NCI-H510A treated with DMSO at 0.1 percent for 48 hours (cell line): ENCODE results near the gene GUCY2D.
"Not testable (repeated sequence)": the region's sequence is repeated elsewhere in the genome, so short reads cannot be mapped to it uniquely, and the experiment has no call there.

ENCODE experiments used
- DNase-seq: peaks from one replicate; lab custom pipeline; 2025; lab: John Stamatoyannopoulos, UW

GUCY2D gene

DNA sequence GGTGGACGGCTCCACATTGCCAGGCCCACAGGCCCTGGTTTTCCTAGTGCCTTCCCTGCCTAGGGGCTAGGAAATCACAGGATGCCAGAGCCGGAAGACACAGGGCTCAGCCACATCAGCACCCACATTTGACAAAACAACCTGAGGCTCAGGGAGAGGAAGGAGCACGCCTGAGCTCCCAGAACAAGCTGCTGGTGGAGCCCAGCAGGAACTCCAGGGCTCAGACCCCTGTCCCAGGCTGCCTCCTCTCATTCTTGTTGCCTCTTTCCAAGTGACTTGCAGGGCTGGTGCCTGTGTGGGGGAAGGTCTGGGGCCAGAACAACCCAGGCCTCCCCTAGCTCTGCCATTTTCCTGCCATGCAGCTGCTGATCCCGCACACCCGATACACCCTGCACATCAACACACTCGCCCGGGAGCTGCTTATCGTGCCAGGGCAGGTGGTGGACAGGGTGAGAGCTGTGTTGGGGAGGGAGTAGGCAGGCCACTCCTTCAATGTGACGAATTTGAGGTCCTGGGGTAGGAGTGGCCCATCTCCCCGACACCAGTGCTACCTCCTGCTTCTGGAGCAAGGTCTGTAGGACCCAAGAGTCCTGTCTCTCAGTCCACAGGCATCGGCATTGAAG lies 44.0 kb downstream of the GUCY2D start:
- no peak for DNase-seq

DNA sequence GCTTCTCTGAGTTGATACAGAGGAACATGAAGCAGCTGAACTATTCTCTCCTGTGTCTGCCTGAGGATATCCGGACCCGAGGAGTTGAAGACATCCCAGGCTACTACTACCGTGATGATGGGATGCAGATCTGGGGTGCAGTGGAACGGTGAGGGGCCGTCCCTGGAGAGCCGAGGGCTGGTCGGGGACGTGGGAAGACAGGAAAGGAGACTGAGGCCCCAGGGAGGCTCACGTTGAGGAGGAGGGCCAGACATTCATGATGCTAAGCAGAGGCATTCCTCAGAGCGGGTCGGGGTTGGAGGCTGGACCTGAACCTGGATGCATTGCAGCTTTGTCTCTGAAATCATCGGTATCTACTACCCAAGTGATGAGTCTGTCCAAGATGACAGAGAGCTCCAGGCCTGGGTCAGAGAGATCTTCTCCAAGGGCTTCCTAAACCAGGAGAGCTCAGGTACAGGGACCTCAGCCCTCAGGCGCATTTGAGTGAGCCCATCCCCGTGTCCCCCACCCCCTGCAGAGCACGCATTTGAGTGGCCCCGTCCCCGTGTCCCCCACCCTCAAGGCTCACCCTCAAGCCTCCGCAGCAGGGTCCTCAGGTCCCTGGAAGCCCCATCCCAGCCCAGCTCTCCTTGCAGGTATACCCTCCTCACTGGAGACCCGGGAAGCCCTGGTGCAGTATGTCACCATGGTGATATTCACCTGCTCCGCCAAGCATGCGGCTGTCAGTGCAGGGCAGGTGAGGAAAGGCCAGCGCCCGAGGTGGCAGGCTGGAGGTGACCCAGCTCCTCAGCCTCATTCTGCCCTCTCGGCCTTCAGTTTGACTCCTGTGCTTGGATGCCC lies 44.7 kb downstream of the GUCY2D start:
- DNase-seq: no peak

- DNase-seq: no peak
Observed at GRCh38 chr17:8047769-8048110, 45.3 kb downstream of the GUCY2D start.

DNA sequence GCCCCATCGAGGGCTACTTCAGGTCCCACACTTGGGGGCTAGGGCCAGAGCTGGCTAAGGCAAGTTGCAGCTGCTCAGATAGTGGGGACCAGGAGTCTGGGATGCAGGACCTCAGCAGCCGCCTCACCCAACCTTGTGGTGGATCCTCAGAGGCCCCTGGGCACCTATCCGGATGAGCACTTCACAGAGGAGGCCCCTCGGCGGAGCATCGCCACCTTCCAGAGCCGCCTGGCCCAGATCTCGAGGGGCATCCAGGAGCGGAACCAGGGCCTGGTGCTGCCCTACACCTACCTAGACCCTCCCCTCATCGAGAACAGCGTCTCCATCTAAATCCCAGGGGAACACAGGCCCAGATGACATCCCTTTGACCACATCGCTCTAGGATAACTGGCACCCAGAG lies 45.8 kb downstream of the GUCY2D start:
- DNase-seq: no peak

DNA sequence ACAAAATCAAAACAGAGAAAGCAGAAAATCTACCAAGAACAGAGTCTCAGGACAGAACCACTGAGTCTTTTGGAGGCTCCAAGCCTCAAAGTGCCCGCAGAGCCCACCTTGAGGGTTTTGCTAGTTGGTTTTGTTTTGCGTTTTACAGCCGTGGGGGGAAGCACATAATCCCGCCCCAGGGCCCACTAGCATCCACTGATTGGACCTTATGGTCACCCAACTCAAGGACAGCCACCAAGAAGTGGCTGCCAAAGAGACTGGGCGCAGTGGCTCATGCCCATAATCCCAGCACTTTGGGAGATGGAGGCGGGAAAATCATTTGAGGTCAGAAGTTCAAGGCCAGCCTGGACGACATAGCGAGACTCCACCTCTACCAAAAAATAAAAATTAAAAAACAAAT lies 46.3 kb downstream of the GUCY2D start:
- DNase-seq: no peak

DNA sequence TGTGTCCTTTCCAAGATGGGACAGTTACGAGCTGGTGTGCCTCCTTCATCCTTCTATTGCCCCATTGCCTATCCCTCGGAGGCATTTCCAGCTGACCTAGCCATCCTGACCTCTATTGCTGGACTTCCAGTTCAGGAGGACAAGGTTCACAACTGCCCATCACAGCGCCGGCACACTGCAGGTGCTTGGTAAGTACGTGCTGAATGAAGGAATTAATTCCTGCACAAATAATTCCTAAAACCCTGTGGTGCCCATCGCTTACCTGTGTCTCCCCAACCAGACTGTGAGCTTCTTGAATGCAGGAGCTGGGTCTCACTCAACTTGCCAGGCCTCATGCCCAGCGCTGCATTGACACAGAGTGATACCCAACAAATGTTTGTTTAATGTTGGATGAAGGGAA lies 49.4 kb downstream of the GUCY2D start:
- no peak for DNase-seq

DNA sequence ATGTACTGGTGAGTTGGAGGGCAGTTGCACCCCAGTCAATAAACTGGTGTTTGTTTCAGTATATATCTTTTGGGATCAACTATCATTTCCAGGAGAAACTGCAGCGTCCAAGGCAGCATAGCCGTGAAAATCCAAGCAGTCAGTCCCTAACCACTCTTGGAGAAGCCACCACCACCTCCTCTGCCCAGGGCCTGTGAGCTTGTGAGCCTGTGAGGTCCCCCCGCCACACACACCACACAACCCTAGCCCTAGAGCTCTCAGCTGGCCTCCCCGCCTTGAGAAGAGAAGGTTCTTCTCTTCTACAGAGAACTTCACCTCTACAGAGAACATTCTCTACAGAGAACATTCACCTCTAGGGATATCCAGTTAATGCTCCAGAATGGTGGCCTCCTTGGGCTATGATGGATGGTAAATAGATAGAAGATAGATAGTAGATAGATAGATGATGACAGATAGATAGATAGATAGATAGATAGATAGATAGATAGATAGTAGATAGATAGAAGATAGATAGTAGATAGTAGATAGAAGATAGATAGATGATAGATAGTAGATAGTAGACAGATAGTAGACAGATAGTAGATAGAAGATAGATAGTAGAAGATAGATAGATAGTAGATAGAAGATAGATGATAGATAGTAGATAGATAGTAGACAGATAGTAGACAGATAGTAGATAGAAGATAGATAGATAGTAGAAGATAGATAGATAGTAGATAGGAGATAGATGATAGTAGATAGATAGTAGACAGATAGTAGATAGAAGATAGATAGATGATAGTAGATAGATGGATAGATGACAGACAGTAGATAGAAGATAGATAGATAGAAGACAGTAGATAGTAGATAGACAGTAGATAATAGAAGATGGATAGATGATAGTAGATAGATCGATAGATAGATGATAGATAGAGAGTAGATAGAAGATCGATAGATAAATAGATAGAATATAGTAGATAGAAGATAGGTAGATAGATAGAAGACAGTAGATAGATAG lies 50.1 kb downstream of the GUCY2D start:
- no peak for DNase-seq

- DNase-seq: no peak
Observed at GRCh38 chr17:8053600-8053999, 51.2 kb downstream of the GUCY2D start.

DNA sequence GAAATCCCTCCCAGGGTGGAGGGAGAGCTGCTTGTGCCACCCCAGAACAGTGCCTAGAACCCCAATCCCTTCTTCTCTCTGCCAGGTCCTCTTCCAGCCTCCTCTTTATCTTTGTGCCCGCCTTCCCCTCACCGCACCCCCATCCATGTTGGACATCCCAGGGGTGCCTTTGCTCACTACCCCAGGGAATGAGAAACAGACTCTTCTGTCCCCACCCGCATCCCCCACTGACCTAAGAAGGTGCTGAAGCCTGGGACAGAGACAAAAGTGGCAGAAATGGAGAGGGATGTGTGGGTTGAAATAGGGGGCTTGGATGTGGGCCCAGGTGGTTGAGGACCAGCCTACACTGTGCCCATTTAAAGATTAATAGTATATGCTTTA lies 53.4 kb downstream of the GUCY2D start:
- no peak for DNase-seq

DNA sequence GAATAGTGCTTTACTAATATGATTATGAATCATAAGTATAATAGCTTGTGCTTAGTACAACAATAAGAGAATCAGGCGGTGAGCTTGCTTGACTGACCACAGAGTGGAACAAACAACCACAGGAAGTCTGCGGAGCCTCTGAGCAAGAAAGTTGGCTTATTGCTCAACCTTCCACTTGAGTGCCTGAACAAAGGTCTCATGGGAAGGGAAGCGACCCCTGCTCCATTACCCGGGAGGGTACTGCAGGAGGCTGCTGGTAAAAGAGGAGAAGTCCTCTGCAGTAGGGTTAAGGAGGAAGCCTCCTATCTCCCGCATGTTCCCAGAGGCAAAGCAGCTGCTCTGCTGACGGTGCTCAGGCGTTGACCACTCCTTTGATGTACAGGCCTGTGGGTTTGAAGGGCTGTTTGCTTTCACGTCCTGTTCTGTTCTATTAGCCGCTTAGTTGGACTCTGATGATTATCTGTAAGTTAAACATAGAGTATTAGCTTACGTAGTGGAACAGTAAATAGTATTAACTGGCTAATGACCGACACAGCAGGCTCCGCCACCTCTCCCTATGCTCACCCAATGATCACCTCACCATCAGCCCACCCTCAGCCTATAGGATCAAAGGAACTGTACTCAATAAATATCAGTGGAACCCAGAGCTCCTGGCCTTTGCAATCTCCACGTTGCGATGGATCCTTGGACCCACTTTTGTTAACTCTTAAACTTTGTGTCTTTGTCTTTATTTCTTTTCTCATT lies 54.0 kb downstream of the GUCY2D start:
- no peak for DNase-seq

DNA sequence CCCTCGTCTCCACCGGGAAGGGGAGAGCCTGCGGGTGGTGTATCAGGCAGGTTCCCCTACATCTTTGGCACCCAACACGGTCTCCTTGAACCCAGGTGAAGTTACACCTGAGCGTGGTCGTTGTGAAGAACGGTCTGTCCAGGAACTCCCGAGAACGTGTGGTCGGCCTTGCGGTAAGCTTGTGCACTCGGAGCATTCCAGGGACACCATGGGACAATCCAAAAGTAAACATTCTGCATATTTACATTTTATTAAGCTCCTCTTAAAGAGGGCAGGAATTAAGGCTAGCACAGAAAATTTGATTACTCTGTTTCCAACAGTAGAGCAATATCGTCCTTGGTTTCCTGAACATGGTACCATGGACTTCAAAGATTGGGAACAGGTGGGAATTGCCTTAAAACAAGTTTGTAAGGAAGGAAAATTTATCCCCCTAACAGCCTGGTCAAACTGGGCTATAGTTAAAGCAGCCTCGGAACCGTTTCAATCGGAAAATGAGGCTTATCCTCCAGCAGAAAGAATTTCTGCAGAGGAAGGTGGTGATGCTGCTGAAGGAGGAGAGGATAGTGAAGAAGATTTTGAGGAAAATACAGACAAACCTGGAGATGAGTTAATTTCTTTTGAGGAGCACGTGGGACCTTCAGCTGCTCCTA lies 54.7 kb downstream of the GUCY2D start:
- no peak for DNase-seq

GRCh38 chr17:8057691-8058114 lies 55.3 kb downstream of the GUCY2D start:
- DNase-seq: peak; percentile 89

DNA sequence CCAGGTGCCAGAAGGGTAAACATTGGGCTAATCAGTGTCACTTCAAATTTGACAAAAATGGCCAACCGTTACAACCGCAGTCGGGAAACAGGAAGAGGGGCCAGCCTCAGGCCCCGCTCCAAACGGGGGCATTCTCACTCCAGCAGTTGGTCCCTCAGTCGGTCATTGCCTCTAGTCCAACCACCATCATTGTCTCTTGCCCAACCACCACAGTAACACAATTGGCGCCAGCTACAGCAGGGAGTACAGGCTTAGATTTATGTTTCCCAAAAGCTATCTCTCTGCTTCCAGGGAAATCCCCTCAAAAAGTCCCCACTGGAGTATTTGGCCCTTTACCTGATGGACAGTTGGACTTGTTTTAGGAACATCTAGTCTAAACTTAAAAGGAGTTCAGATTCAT lies 56.7 kb downstream of the GUCY2D start:
- DNase-seq: no peak

- DNase-seq: peak; percentile 73
Observed at GRCh38 chr17:8060274-8060673, 57.9 kb downstream of the GUCY2D start.

GRCh38 chr17:8061851-8062250 lies 59.4 kb downstream of the GUCY2D start:
- not testable (repeated sequence) for DNase-seq

DNA sequence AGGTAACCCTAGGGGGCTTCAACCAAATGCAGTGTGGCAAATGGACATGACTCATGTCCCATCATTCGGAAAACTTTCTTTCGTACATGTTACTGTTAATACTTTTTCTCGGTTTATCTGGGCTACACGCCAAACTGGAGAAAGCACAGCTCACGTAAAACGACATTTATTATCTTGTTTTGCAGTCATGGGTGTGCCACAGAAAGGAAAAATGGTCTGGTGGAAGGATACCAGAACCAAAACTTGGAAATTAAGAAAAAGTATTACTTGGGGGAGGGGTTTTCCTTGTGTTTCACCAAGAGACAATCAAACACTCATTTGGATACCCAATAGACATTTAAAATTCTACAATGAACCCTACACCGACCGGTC lies 60.0 kb downstream of the GUCY2D start:
- no peak for DNase-seq

DNA sequence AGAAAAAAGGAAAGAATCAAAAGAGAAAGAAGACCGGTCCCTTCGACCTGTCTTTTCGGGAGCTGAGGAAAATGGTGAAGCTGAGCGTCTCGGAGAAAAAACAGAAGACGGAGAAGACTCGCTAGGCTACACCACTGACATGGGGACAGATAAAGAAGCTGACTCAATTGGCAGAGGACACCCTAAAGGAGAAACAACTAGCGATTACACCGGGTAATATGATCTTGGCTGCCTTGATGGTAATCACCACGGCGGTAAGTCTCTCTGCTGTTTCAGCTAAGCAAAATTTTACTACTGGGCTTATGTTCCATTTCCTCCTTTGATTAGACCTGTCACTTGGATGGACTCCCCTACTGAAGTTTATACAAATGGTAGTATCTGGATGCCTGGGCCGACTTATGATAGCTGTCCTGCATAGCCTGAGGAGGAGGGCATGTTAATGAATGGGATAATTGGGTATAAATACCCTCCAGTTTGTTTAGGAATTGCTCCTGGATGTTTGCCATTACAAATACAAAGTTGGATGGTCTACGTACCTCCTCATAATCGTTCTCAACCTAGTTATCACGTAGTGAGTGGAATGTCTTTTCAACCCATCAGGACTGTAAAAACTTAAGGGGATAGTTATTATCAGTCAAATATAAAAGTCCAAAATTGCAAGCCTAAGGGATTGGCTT lies 60.5 kb downstream of the GUCY2D start:
- peak; percentile 3 for DNase-seq

DNA sequence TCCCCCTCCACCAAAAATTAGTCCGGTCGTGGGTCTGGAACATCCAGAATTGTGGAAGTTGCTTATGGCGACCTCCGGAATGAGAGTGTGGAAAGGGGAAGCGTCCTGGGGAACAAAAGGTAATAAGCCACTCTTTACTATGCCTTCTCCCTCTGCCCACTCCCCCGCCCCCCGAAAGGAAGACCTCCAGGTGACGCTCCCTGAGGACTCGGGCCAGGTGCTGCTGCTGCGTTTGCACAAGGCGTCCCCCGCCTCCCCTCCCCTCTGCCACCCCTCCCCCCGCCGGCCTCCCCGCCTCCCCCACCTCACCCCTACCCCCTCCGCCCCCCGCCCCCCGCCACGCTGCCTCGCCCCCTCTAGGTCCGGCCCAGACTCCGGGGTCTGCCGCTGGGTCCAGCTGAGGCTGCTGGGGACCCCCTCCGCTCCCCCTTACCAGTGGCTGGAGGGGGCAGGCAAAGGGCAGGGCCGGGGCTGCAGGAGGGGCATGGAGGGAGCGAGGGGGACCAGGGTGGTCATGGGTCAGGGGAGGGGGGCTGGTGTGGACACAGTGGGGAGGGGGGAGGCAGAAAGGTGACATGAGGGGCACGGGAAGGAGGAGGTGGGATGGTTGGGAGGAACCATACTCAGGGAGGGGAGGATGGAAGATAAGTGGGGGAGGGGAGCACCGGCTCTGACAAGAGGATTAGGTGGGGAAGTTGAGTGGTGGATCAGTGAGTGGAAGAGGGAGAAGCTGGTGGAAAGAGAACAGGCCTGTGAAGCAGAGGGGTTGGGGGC lies 61.5 kb downstream of the GUCY2D start:
- DNase-seq: no peak

GRCh38 chr17:8064561-8065019 lies 62.2 kb downstream of the GUCY2D start:
- no peak for DNase-seq
